GM21367 (cell line): ENCODE results near the gene XPNPEP1.

ENCODE experiments used
- ATAC-seq: cut with Tn5 transposase; IDR thresholded peaks from one replicate; pipeline ENCODE4 v1.9.1; 2021; ENCODE audit not compliant: unreplicated experiment

XPNPEP1 gene

GRCh38 chr10:109947111-109947920, 24.0 kb upstream of the XPNPEP1 start:
- ATAC-seq, result no peak

- no peak for ATAC-seq
These were observed 23.4 kb upstream of the XPNPEP1 start for GRCh38 chr10:109946680-109947079.

GRCh38 chr10:109945473-109946177, 22.3 kb upstream of the XPNPEP1 start:
- no peak for ATAC-seq

- no peak for ATAC-seq
These were observed 21.3 kb upstream of the XPNPEP1 start for GRCh38 chr10:109944613-109945012.

GRCh38 chr10:109941236-109941862, 18.0 kb upstream of the XPNPEP1 start:
- ATAC-seq, result no peak

- no peak for ATAC-seq
These were observed 17.2 kb upstream of the XPNPEP1 start for GRCh38 chr10:109940553-109940952.

GRCh38 chr10:109940117-109940516, 16.8 kb upstream of the XPNPEP1 start:
- no peak for ATAC-seq

- no peak for ATAC-seq
These were observed 16.1 kb upstream of the XPNPEP1 start for GRCh38 chr10:109939315-109939961.

- ATAC-seq, result no peak
These were observed 14.3 kb upstream of the XPNPEP1 start for GRCh38 chr10:109937460-109938065.

GRCh38 chr10:109934958-109935793, 11.9 kb upstream of the XPNPEP1 start:
- ATAC-seq, result no peak

GRCh38 chr10:109933984-109934565, 10.8 kb upstream of the XPNPEP1 start:
- ATAC-seq, result no peak

GRCh38 chr10:109932968-109933367, 9.7 kb upstream of the XPNPEP1 start:
- no peak for ATAC-seq

GRCh38 chr10:109932391-109932790, 9.1 kb upstream of the XPNPEP1 start:
- ATAC-seq, result no peak

- ATAC-seq, result no peak
These were observed 7.9 kb upstream of the XPNPEP1 start for GRCh38 chr10:109931163-109931562.

GRCh38 chr10:109929501-109930219, 6.3 kb upstream of the XPNPEP1 start:
- ATAC-seq, result no peak

GRCh38 chr10:109928475-109928891, 5.2 kb upstream of the XPNPEP1 start:
- ATAC-seq, result no peak

- ATAC-seq, result no peak
These were observed 3.5 kb upstream of the XPNPEP1 start for GRCh38 chr10:109926825-109927224.

GRCh38 chr10:109926061-109926745, 2.9 kb upstream of the XPNPEP1 start:
- no peak for ATAC-seq
